Measurements from ENCODE around the gene CALML3.

CALML3 gene

GRCh38 chr10:5537684-5538083 is 12.9 kb downstream of the CALML3 start:
- Histone ChIP-seq H3K27ac (ENCODE audit: low read length) (no peak overlapping the region), H3K4me3 (ENCODE audit: low read length in 2 of 2) (no peak overlapping the region), H3K9ac (ENCODE audit: low read length in 2 of 2) (no peak overlapping the region), H3K36me3 (ENCODE audit: control insufficient read depth in 2 of 2, insufficient read depth in 2 of 2, low read length in 2 of 2) (no peaks in the 10 kb centered on the region), H3K9me3 (ENCODE audit: control insufficient read depth in 2 of 2, low read length in 2 of 2) (peaks cover 0 to under 1% of the 10 kb centered on the region in 2 donors), H3K4me1 (ENCODE audit: control insufficient read depth, insufficient read depth, low read length) (peaks cover 9% of the 10 kb centered on the region), H3K27me3 (ENCODE audit: control insufficient read depth in 1 of 2, insufficient read depth in 2 of 2, low read length in 2 of 2) (no peaks in the 10 kb centered on the region)

GRCh38 chr10:5538446-5538845 is 13.7 kb downstream of the CALML3 start:
- Histone ChIP-seq H3K9ac (ENCODE audit: low read length in 2 of 2) (no peak overlapping the region), H3K9me3 (ENCODE audit: control insufficient read depth in 2 of 2, low read length in 2 of 2) (peaks cover 0 to 4% of the 10 kb centered on the region in 2 donors), H3K27me3 (ENCODE audit: control insufficient read depth in 1 of 2, insufficient read depth in 2 of 2, low read length in 2 of 2) (no peaks in the 10 kb centered on the region), H3K27ac (ENCODE audit: low read length) (no peak overlapping the region), H3K4me3 (ENCODE audit: low read length in 2 of 2) (no peak overlapping the region), H3K4me1 (ENCODE audit: control insufficient read depth, insufficient read depth, low read length) (peaks cover 8% of the 10 kb centered on the region), H3K36me3 (ENCODE audit: control insufficient read depth in 2 of 2, insufficient read depth in 2 of 2, low read length in 2 of 2) (no peaks in the 10 kb centered on the region)

- Histone ChIP-seq H3K27ac (ENCODE audit: low read length) (no peak overlapping the region), H3K4me1 (ENCODE audit: control insufficient read depth, insufficient read depth, low read length) (peaks cover 8% of the 10 kb centered on the region), H3K9ac (ENCODE audit: low read length in 2 of 2) (no peak overlapping the region), H3K36me3 (ENCODE audit: control insufficient read depth in 2 of 2, insufficient read depth in 2 of 2, low read length in 2 of 2) (no peaks in the 10 kb centered on the region), H3K4me3 (ENCODE audit: low read length in 2 of 2) (no peak overlapping the region), H3K27me3 (ENCODE audit: control insufficient read depth in 1 of 2, insufficient read depth in 2 of 2, low read length in 2 of 2) (no peaks in the 10 kb centered on the region), H3K9me3 (ENCODE audit: control insufficient read depth in 2 of 2, low read length in 2 of 2) (peaks cover 0 to 7% of the 10 kb centered on the region in 2 donors)
Observed at GRCh38 chr10:5538892-5539651, 14.3 kb downstream of the CALML3 start.

- no peak overlapping the region for H3K4me3 ChIP-seq (ENCODE audit: low read length in 2 of 2)
- no peak overlapping the region for H3K9ac ChIP-seq (ENCODE audit: low read length in 2 of 2)
- H3K27me3 ChIP-seq (ENCODE audit: control insufficient read depth in 1 of 2, insufficient read depth in 2 of 2, low read length in 2 of 2), result no peaks in the 10 kb centered on the region
- H3K4me1 ChIP-seq (ENCODE audit: control insufficient read depth, insufficient read depth, low read length), result peaks cover 5% of the 10 kb centered on the region
- H3K9me3 ChIP-seq (ENCODE audit: control insufficient read depth in 2 of 2, low read length in 2 of 2), result peaks cover 0 to 7% of the 10 kb centered on the region in 2 donors
- no peak overlapping the region for H3K27ac ChIP-seq (ENCODE audit: low read length)
- no peaks in the 10 kb centered on the region for H3K36me3 ChIP-seq (ENCODE audit: control insufficient read depth in 2 of 2, insufficient read depth in 2 of 2, low read length in 2 of 2)
Observed at GRCh38 chr10:5540080-5540479, 15.3 kb downstream of the CALML3 start.

GRCh38 chr10:5540891-5541290 is 16.1 kb downstream of the CALML3 start:
- Histone ChIP-seq H3K9ac (ENCODE audit: low read length in 2 of 2) (no peak overlapping the region), H3K27ac (ENCODE audit: low read length) (no peak overlapping the region), H3K4me1 (ENCODE audit: control insufficient read depth, insufficient read depth, low read length) (peaks cover 13% of the 10 kb centered on the region), H3K36me3 (ENCODE audit: control insufficient read depth in 2 of 2, insufficient read depth in 2 of 2, low read length in 2 of 2) (no peaks in the 10 kb centered on the region), H3K27me3 (ENCODE audit: control insufficient read depth in 1 of 2, insufficient read depth in 2 of 2, low read length in 2 of 2) (no peaks in the 10 kb centered on the region), H3K4me3 (ENCODE audit: low read length in 2 of 2) (no peak overlapping the region), H3K9me3 (ENCODE audit: control insufficient read depth in 2 of 2, low read length in 2 of 2) (peaks cover 0 to 7% of the 10 kb centered on the region in 2 donors)

- H3K4me3 ChIP-seq (ENCODE audit: low read length in 2 of 2), result no peak overlapping the region
Observed at GRCh38 chr10:5542100-5542499, 17.3 kb downstream of the CALML3 start.

GRCh38 chr10:5543623-5544022 is 18.9 kb downstream of the CALML3 start:
- Histone ChIP-seq H3K27me3 (ENCODE audit: control insufficient read depth in 1 of 2, insufficient read depth in 2 of 2, low read length in 2 of 2) (no peaks in the 10 kb centered on the region), H3K4me3 (ENCODE audit: low read length in 2 of 2) (no peak overlapping the region), H3K9ac (ENCODE audit: low read length in 2 of 2) (no peak overlapping the region), H3K27ac (ENCODE audit: low read length) (no peak overlapping the region), H3K36me3 (ENCODE audit: control insufficient read depth in 2 of 2, insufficient read depth in 2 of 2, low read length in 2 of 2) (no peaks in the 10 kb centered on the region), H3K4me1 (ENCODE audit: control insufficient read depth, insufficient read depth, low read length) (peaks cover 38% of the 10 kb centered on the region), H3K9me3 (ENCODE audit: control insufficient read depth in 2 of 2, low read length in 2 of 2) (peaks cover 0 to 7% of the 10 kb centered on the region in 2 donors)

More at GRCh38 chr10:5542100-5542499, 17.3 kb downstream of the CALML3 start:
- no peak overlapping the region for H3K9ac ChIP-seq (ENCODE audit: low read length in 2 of 2)
- no peaks in the 10 kb centered on the region for H3K27me3 ChIP-seq (ENCODE audit: control insufficient read depth in 1 of 2, insufficient read depth in 2 of 2, low read length in 2 of 2)
- no peak overlapping the region for H3K27ac ChIP-seq (ENCODE audit: low read length)
- no peaks in the 10 kb centered on the region for H3K36me3 ChIP-seq (ENCODE audit: control insufficient read depth in 2 of 2, insufficient read depth in 2 of 2, low read length in 2 of 2)
- H3K9me3 ChIP-seq (ENCODE audit: control insufficient read depth in 2 of 2, low read length in 2 of 2), result peaks cover 0 to 7% of the 10 kb centered on the region in 2 donors
- H3K4me1 ChIP-seq (ENCODE audit: control insufficient read depth, insufficient read depth, low read length), result peaks cover 24% of the 10 kb centered on the region

- no peak overlapping the region for H3K27ac ChIP-seq (ENCODE audit: low read length)
- peaks cover 0 to 7% of the 10 kb centered on the region in 2 donors for H3K9me3 ChIP-seq (ENCODE audit: control insufficient read depth in 2 of 2, low read length in 2 of 2)
- H3K36me3 ChIP-seq (ENCODE audit: control insufficient read depth in 2 of 2, insufficient read depth in 2 of 2, low read length in 2 of 2), result no peaks in the 10 kb centered on the region
- no peak overlapping the region for H3K9ac ChIP-seq (ENCODE audit: low read length in 2 of 2)
- no peak overlapping the region for H3K4me3 ChIP-seq (ENCODE audit: low read length in 2 of 2)
- H3K27me3 ChIP-seq (ENCODE audit: control insufficient read depth in 1 of 2, insufficient read depth in 2 of 2, low read length in 2 of 2), result no peaks in the 10 kb centered on the region
- H3K4me1 ChIP-seq (ENCODE audit: control insufficient read depth, insufficient read depth, low read length), result peaks cover 38% of the 10 kb centered on the region
Observed at GRCh38 chr10:5544216-5544805, 19.6 kb downstream of the CALML3 start.

- H3K4me3 ChIP-seq (ENCODE audit: low read length in 2 of 2), result no peak overlapping the region
- peaks cover 0 to 7% of the 10 kb centered on the region in 2 donors for H3K9me3 ChIP-seq (ENCODE audit: control insufficient read depth in 2 of 2, low read length in 2 of 2)
- no peaks in the 10 kb centered on the region for H3K27me3 ChIP-seq (ENCODE audit: control insufficient read depth in 1 of 2, insufficient read depth in 2 of 2, low read length in 2 of 2)
- H3K4me1 ChIP-seq (ENCODE audit: control insufficient read depth, insufficient read depth, low read length), result peaks cover 38% of the 10 kb centered on the region
- no peak overlapping the region for H3K27ac ChIP-seq (ENCODE audit: low read length)
- H3K9ac ChIP-seq (ENCODE audit: low read length in 2 of 2), result no peak overlapping the region
- no peaks in the 10 kb centered on the region for H3K36me3 ChIP-seq (ENCODE audit: control insufficient read depth in 2 of 2, insufficient read depth in 2 of 2, low read length in 2 of 2)
Observed at GRCh38 chr10:5545011-5545410, 20.2 kb downstream of the CALML3 start.

- Histone ChIP-seq H3K9ac (ENCODE audit: low read length in 2 of 2) (no peak overlapping the region), H3K36me3 (ENCODE audit: control insufficient read depth in 2 of 2, insufficient read depth in 2 of 2, low read length in 2 of 2) (no peaks in the 10 kb centered on the region), H3K9me3 (ENCODE audit: control insufficient read depth in 2 of 2, low read length in 2 of 2) (peaks cover 0 to 7% of the 10 kb centered on the region in 2 donors), H3K27me3 (ENCODE audit: control insufficient read depth in 1 of 2, insufficient read depth in 2 of 2, low read length in 2 of 2) (no peaks in the 10 kb centered on the region), H3K4me1 (ENCODE audit: control insufficient read depth, insufficient read depth, low read length) (peaks cover 38% of the 10 kb centered on the region), H3K27ac (ENCODE audit: low read length) (no peak overlapping the region), H3K4me3 (ENCODE audit: low read length in 2 of 2) (no peak overlapping the region)
Observed at GRCh38 chr10:5545426-5545777, 20.6 kb downstream of the CALML3 start.
